ENCODE data around the gene TP53I11. TPM values are rescaled to one million over a fixed set of nuclear protein-coding genes. Genes with fewer than 3 reads are reported as not detected.

TP53I11 gene
- total RNA-seq, 1 donor from 2014 or later = 19.8 TPM

- TF ChIP-seq CTCF (IDR thresholded peaks at IDR 0.05; ENCODE audit: insufficient read depth, low read length, poor library complexity, severe bottlenecking) = no peak
- no peak for DNase-seq (ENCODE audit: low read depth)
- Histone ChIP-seq H3K27me3 (ENCODE audit: control insufficient read depth, insufficient read depth, low read length) (peaks cover 20% of the 10 kb centered on the region), H3K4me3 (ENCODE audit: low read depth, low read length) (no peak overlapping the region), H3K36me3 (ENCODE audit: control insufficient read depth, insufficient read depth, low read length) (no peaks in the 10 kb centered on the region)
Measured at GRCh38 chr11:44934110-44934509, 16.6 kb downstream of the TP53I11 start.

GRCh38 chr11:44931466-44931865 lies 19.2 kb downstream of the TP53I11 start:
- Histone ChIP-seq H3K4me3 (ENCODE audit: low read depth, low read length) (no peak overlapping the region), H3K27me3 (ENCODE audit: control insufficient read depth, insufficient read depth, low read length) (peaks cover 26% of the 10 kb centered on the region), H3K36me3 (ENCODE audit: control insufficient read depth, insufficient read depth, low read length) (no peaks in the 10 kb centered on the region)
- no peak for DNase-seq (ENCODE audit: low read depth)
- TF ChIP-seq CTCF (IDR thresholded peaks at IDR 0.05; ENCODE audit: insufficient read depth, low read length, poor library complexity, severe bottlenecking) = no peak

- DNase-seq (ENCODE audit: low read depth) = no peak
- H3K4me3 ChIP-seq (ENCODE audit: low read depth, low read length) = no peak overlapping the region
Measured at GRCh38 chr11:44930588-44931302, 19.9 kb downstream of the TP53I11 start.

GRCh38 chr11:44928816-44929215 lies 21.9 kb downstream of the TP53I11 start:
- no peak overlapping the region for H3K4me3 ChIP-seq (ENCODE audit: low read depth, low read length)
- no peaks in the 10 kb centered on the region for H3K36me3 ChIP-seq (ENCODE audit: control insufficient read depth, insufficient read depth, low read length)
- no peak for TF ChIP-seq CTCF (IDR thresholded peaks at IDR 0.05; ENCODE audit: insufficient read depth, low read length, poor library complexity, severe bottlenecking)
- DNase-seq (ENCODE audit: low read depth) = no peak
- peaks cover 26% of the 10 kb centered on the region for H3K27me3 ChIP-seq (ENCODE audit: control insufficient read depth, insufficient read depth, low read length)

More at GRCh38 chr11:44930588-44931302, 19.9 kb downstream of the TP53I11 start:
- no peak for TF ChIP-seq CTCF (IDR thresholded peaks at IDR 0.05; ENCODE audit: insufficient read depth, low read length, poor library complexity, severe bottlenecking)
- Histone ChIP-seq H3K36me3 (ENCODE audit: control insufficient read depth, insufficient read depth, low read length) (no peaks in the 10 kb centered on the region), H3K27me3 (ENCODE audit: control insufficient read depth, insufficient read depth, low read length) (peaks cover 26% of the 10 kb centered on the region)

- Histone ChIP-seq H3K36me3 (ENCODE audit: control insufficient read depth, insufficient read depth, low read length) (no peaks in the 10 kb centered on the region), H3K4me3 (ENCODE audit: low read depth, low read length) (no peak overlapping the region), H3K27me3 (ENCODE audit: control insufficient read depth, insufficient read depth, low read length) (peaks cover 32% of the 10 kb centered on the region)
- DNase-seq (ENCODE audit: low read depth) = no peak
- TF ChIP-seq CTCF (IDR thresholded peaks at IDR 0.05; ENCODE audit: insufficient read depth, low read length, poor library complexity, severe bottlenecking) = no peak
Measured at GRCh38 chr11:44928144-44928543, 22.5 kb downstream of the TP53I11 start.

GRCh38 chr11:44927174-44927661 lies 23.5 kb downstream of the TP53I11 start:
- peak; percentile 88 for TF ChIP-seq CTCF (IDR thresholded peaks at IDR 0.05; ENCODE audit: insufficient read depth, low read length, poor library complexity, severe bottlenecking)
- no peak for DNase-seq (ENCODE audit: low read depth)
- Histone ChIP-seq H3K36me3 (ENCODE audit: control insufficient read depth, insufficient read depth, low read length) (no peaks in the 10 kb centered on the region), H3K27me3 (ENCODE audit: control insufficient read depth, insufficient read depth, low read length) (peaks cover 34% of the 10 kb centered on the region), H3K4me3 (ENCODE audit: low read depth, low read length) (no peak overlapping the region)

All from kidney epithelial cell (primary cell).